ENCODE results near the gene SH2D6.
"Not testable (repeated sequence)": the region's sequence is repeated elsewhere in the genome, so short reads cannot be mapped to it uniquely, and the experiment has no call there.

The SH2D6 gene

DNA sequence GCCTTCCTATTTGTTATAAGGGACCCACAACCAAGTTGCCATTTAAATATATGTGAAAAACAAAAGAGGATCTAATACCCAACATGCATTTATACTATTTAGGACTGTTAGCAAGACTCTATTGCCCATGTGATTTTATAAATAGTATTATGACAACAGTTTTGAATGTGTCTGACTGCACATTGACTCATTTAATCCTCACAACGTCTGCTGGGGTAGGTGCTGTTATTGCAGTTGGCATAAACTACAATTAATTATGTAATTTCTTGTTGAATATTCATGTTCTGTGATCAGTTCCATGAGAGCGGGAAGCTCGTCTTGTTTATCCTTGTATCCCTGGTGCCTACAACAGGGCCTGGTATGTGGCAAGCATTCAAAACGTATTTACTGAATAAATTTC, 53.7 kb downstream of the SH2D6 start:
- DNase-seq, result no peak

DNA sequence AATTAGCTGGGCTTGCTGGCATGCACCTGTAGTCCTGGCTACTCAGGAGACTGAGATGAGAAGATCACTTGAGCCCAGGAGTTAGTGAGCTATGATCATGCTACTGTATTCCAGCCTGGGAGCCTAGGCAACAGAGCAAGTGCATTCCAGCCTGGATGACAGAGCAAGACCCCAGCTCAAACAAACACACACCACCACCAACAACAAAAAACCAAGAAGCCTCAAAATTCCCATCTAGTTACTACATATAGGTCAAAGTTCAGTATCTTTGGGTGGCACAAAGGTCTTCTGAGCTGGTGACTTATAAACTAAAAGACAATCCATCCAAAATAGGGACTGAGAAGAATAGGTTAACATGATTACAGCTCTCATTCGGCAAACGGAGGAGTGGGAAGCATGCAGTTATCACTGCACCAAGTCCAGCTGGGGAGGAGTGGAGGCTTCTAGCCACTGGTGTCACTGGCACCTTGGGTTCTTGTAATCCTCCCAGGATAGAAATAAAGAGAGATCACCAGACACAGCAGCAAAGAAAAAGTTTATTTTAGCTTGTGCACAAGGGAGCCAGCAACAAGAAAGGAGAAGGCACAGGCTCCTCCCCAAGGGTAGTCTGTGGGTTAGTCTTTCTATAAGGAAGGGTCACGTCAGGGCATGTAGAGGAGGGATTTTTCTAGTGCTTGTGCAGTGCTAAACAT, 57.4 kb downstream of the SH2D6 start:
- DNase-seq, result no peak

GRCh38 chr2:85476624-85477023, 58.1 kb downstream of the SH2D6 start:
- DNase-seq, result no peak

DNA sequence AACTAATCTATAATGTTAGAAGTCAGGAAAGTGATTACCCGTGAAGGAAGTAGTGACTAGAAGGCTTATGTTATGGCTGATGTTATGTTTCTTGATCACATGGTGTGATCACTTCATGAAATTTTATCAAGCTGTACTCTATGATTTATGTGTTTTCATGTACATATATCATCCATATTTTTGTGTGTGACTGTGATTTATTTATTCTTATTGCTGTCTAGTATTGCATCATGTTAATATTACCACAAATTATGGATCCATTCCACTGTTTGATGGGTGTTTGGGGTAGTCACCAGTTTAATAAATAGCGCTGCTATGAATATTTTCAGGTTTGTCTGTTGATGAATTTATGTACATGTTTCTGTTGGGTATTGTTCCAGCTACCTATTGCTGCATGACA, 59.4 kb downstream of the SH2D6 start:
- no peak for DNase-seq

DNA sequence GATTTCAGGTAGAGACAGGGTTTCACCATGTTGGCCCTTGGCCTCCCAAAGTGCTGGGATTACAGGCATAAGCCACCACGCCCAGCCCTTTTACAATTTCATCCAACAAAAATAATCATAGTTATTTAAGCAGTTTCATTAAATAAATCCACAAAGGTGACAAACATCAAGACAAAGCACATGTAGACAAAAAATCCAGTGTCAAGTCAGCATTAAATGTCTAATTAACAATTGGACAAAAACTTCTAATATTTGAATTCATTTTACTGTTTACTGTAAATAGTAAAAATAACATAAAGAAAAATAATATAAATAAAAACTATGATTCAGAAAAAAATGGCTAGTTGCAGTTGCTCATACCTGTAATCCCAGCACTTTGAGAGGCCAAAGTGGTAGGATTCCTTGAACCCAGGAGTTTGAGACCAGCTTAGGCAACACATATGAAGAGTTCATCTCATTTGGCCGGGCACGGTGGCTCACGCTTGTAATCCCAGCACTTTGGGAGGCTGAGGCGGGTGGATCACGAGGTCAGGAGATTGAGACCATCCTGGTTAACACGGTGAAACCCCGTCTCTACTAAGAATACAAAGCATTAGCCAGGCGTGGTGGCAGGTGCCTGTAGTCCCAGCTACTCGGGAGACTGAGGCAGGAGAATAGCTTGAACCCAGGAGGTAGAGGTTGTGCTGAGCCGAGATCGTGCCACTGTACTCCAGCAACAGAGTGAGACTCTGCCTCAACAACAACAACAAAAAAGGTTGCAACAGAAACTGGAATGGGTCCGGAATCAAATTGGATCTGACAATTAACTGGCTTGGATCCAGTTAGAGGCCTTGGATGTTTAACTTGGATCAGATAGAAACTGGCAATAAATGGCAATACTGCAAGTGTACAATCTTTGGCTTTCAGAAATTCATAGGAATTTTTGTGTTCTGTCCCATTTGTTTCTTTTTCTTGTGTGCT, 63.6 kb downstream of the SH2D6 start:
- no peak for DNase-seq

- DNase-seq, result not testable (repeated sequence)
These were observed 66.1 kb downstream of the SH2D6 start for GRCh38 chr2:85484615-85485014.

DNA sequence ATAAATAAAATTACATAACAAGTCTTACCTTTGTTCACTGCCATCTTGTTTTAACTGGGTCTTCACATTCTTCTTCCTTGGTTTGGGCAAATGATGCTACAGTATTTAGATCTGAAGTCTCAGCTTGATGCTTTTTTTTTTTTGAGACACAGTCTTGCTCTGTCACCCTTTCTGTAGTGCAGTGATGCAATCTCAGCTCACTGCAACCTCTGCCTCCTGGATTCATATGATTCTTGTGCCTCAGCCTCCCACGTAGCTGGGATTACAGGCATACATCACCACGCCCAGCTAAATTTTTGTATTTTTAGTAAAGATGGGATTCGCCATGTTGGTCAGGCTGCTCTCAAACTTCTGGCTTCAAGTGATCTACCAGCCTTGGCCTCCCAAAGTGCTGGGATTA, 67.3 kb downstream of the SH2D6 start:
- DNase-seq, result no peak

All from midbrain (tissue), 1 donor.